Activated CD4-positive, alpha-beta T cell treated with anti-CD3 and anti-CD28 coated beads, Interleukin-2, amount 50 U/mL, for 1 hour (primary cell): ENCODE results near the gene MID1.

Experiments used
- DNase-seq: peaks from one replicate; pipeline ENCODE4 v3.0.0-alpha.2; 2020

The MID1 gene, protein sequence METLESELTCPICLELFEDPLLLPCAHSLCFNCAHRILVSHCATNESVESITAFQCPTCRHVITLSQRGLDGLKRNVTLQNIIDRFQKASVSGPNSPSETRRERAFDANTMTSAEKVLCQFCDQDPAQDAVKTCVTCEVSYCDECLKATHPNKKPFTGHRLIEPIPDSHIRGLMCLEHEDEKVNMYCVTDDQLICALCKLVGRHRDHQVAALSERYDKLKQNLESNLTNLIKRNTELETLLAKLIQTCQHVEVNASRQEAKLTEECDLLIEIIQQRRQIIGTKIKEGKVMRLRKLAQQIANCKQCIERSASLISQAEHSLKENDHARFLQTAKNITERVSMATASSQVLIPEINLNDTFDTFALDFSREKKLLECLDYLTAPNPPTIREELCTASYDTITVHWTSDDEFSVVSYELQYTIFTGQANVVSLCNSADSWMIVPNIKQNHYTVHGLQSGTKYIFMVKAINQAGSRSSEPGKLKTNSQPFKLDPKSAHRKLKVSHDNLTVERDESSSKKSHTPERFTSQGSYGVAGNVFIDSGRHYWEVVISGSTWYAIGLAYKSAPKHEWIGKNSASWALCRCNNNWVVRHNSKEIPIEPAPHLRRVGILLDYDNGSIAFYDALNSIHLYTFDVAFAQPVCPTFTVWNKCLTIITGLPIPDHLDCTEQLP

DNA sequence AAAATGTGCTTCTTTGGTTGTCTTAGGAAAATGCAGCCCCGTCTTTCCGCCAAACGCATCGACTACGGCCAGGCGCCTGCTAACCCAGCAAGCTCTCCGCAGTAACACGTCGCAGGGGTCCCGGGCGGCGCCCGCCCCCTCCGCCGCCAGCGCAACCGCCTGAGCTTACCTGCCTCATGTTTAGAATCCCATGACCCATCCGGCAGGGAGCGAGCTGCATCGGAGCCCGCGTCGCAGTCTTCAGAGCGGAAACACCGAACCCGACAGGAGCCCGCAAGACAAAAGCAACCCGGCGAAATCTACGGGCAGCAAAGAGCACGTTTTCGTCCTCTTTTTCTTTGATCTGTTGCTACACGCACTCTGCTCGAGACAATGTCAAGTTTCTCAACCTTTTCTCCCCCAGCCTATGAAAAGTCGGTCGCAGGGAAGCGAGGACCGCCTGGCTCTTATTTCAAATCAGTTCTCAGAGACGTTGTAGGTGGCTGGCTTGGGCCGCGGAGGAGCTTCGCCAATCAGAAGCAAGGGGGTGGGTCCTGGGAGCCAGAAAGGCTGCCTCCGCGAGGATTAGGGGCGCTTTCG, at the start of gene MID1:
TSS of gene MID1 (minus strand) at position 465 of the 579 bp plus-strand sequence. CDS start 53,038 bp downstream, outside the sequence.
- DNase-seq, result no peak

GRCh38 chrX:10667143-10667542, 46.8 kb upstream of the MID1 start:
- DNase-seq, result no peak

- no peak for DNase-seq
Measured at GRCh38 chrX:10666102-10666501, 45.7 kb upstream of the MID1 start.

GRCh38 chrX:10665681-10666080, 45.3 kb upstream of the MID1 start:
- DNase-seq, result no peak

GRCh38 chrX:10660171-10660570, 39.8 kb upstream of the MID1 start:
- no peak for DNase-seq

DNA sequence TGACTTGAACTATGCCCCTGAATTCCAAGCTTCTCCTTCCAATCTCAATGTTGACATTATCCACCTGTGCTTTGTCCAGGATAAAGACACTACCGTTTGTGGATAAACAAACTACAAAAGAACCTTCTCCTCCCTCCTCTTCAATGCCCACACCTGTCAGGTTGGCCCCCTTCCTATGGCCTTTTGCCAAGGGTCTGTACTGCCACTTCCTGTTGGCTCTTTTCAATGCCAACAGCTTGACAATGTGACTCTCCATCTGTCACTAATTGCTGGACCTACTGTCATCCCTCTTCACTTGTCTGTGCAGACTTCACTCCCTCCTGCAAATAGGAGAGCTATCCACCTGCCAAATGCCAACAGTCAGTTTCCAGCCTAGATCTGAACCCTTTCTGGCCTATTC, 35.8 kb upstream of the MID1 start:
- DNase-seq, result no peak

GRCh38 chrX:10654960-10655359, 34.6 kb upstream of the MID1 start:
- DNase-seq, result no peak

- no peak for DNase-seq
Measured at GRCh38 chrX:10653302-10653701, 32.9 kb upstream of the MID1 start.

DNA sequence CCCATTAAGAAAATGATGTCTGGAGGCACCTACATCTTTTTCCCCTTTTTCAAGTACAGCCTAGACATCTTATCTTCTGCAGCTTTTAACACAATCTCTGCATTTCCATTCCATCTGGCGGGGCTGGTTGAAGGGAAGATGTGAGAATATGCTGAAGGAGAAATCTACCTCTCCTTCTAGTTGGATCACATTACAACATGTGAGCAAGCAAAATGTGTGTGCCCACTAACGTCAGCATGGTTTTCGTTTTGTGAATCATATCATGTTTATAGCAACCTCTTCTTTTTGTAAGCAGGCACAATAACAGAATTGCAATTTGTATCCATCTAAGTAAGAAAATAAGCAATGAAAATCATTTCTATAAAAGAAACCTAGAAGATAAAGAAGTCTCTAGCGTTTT, 28.9 kb upstream of the MID1 start:
- no peak for DNase-seq

GRCh38 chrX:10648614-10649013, 28.2 kb upstream of the MID1 start:
- DNase-seq, result no peak

DNA sequence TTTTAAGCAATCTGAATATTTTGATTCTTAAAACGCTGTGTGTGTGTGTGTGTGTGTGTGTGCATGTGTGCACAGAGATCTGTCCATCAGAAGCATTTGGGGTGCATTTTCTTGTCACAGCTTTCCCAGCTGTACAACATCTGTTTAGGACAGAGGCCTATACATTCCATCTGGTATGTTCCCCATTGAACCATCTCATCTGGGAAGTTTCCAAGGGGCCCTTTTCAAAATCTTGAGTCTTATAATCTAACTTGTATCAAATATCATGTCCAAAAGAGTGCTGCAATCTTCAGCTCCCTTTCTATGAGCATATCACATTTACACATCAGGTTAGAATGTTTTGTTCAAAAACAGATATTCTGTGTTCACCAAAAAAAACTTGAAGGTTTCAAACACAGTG, 16.5 kb upstream of the MID1 start:
- DNase-seq, result no peak

- DNase-seq, result no peak
Measured at GRCh38 chrX:10636337-10636736, 16.0 kb upstream of the MID1 start.

DNA sequence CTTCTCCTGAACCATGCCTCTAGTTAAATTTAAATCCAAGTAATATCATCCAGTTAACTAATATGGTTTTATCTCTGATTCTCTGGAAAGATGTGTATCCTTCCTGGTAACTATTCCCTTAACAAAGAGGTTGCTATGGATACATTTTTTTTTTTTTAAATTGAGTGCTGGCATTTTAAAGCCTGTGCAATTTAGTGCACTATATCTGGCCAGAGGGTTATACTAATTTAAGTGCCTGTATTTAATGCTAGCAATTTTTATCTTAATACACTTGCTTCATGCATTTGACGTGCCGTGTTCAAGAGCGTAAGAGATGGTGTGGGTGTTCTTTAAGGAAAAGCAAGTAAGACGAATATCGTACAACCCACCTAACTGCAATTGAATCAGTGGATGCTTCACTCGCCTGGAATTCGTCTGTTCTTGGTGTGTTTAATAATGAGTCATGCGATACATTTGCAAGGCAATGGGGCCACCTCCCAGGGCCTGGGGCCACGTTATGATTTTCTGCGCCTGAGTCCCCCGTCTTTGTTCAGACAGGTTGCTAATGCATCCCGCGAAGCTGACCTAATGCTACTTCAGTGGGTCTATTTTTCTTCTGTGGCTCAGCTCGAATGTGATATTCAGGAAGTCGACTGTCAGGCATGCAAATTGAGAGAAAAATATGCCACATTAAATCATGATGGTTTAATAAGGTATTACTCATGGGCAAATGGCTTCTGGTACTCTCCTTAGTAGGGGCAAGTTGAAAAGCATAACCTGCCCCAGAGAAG, 14.2 kb upstream of the MID1 start:
- DNase-seq, result no peak

- DNase-seq, result no peak
Measured at GRCh38 chrX:10633722-10634121, 13.3 kb upstream of the MID1 start.

GRCh38 chrX:10631416-10632145, 11.2 kb upstream of the MID1 start:
- DNase-seq, result no peak

DNA sequence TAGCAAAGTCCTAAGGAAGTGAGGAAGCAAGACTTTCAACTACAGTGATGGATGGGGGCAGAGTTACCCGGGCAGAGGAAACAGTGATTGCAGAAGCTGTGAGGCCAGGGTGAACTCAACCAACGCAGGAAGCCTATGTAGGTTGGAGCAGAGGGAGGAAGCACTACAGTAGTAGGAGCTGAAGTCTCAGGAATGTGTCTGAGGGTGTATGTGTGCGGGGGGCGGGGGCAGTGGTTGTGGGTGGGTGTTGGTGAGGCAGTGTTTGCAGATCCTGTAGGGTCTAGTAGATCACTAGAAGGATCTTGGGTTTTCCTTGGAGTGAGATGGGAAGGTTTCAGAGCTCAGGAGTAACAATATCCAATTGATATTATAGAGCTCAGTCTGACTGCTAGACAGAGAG, 9.9 kb upstream of the MID1 start:
- no peak for DNase-seq

DNA sequence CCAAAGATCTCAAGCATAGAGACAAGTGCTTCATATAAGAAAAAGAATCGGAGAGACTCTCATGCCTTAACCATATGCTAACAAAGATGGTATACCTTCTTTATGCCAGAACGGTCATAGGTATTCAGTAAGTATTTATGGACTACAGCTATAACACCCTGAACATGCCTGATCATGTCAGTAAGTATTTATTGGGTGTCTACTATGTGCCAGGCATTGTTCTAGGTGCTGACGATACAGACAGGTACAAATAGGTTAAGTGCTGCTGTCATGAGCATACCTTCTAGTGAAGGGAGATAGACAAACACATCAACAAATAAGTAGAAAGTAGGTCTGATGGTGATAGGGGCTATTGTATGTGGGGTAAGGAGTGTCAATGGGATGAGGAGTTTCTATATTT, 9.5 kb upstream of the MID1 start:
- DNase-seq, result no peak

DNA sequence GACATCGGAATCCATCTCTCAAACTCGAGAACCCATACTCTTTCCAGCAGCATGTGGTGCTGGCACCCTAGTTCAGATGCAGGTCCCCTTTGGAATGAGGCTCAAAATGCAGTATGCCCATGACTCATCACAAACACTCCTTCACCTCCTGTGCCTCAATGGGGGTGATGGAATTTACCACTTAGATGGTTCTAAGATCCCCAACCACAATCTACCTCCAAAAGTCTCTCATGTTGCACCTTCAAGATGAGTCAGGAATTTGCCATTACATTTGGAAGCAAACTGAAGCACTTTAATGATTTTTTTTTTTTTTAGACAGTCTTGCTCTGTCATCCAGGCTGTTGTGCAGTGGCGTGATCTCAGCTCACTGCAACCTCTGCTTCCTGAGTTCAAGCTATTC, 8.5 kb upstream of the MID1 start:
- DNase-seq, result no peak

DNA sequence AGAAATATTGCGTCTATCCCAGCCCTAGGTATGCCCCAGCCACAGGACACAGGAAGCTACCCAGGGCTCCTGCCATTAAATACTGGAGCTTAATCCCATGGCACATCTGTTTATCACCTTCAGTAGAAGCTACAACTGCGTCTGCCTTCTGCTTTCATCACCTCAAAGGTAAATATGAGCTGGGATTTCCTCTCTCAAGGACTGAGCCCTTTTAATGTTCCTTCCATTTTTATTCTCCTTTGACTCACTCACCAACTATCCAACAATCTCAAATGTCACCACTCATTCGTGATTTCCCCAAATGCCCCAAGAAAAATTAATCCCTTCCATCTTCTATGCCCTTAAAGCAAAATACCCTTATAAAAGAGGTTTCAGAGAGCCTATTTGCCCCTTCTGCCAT, 1.8 kb upstream of the MID1 start:
- no peak for DNase-seq

- DNase-seq, result no peak
Measured at GRCh38 chrX:10619425-10620046, 849 bp downstream of the MID1 start.

- DNase-seq, result no peak
Measured at GRCh38 chrX:10618961-10619360, 1.4 kb downstream of the MID1 start.

GRCh38 chrX:10617999-10618351, 2.4 kb downstream of the MID1 start:
- no peak for DNase-seq
